Karpas-422 (cell line): Measurements from ENCODE around the gene SORBS1. TPM values are rescaled to one million over a fixed set of nuclear protein-coding genes. Genes with fewer than 3 reads are reported as not detected.

ENCODE experiments used
- DNase-seq: peaks from one replicate; pipeline ENCODE4 v3.0.0-alpha.2; 2015
- H2AFZ ChIP-seq: fragments of 200-600 bp; sonication (generic); 2 replicates; pipeline ENCODE4 v1.6.1; 2014; ENCODE audit warnings: antibody characterized with exemption, low read length, mixed read lengths
- H3K27ac ChIP-seq: fragments of 200-600 bp; sonication (generic); 2 replicates; pipeline ENCODE4 v1.5.1; 2014; ENCODE audit warnings: mild to moderate bottlenecking, low read length, moderate library complexity
- H3K27me3 ChIP-seq: fragments of 200-600 bp; sonication (generic); 2 replicates; pipeline ENCODE4 v1.6.1; 2014; ENCODE audit warnings: low read length, mixed read lengths
- H3K36me3 ChIP-seq: fragments of 200-600 bp; sonication (generic); 2 replicates; pipeline ENCODE4 v1.6.1; 2014; ENCODE audit warnings: low read length, mixed read lengths; ENCODE audit not compliant: insufficient read depth
- H3K4me1 ChIP-seq: fragments of 200-600 bp; sonication (generic); 2 replicates; pipeline ENCODE4 v1.6.1; 2014; ENCODE audit warnings: mild to moderate bottlenecking, low read length, mixed read lengths
- H3K4me2 ChIP-seq: fragments of 200-600 bp; sonication (generic); 2 replicates; pipeline ENCODE4 v1.6.1; 2014; ENCODE audit warnings: low read length, low read depth, mild to moderate bottlenecking; ENCODE audit not compliant: poor library complexity, severe bottlenecking
- H3K4me3 ChIP-seq: fragments of 200-600 bp; sonication (generic); 2 replicates; pipeline ENCODE4 v1.5.1; 2014; ENCODE audit warnings: mild to moderate bottlenecking, antibody characterized with exemption, low read length, mixed read lengths
- H3K79me2 ChIP-seq: fragments of 200-600 bp; sonication (generic); 2 replicates; pipeline ENCODE4 v1.6.1; 2014; ENCODE audit warnings: mild to moderate bottlenecking, low read length, mixed read lengths
- H3K9ac ChIP-seq: fragments of 200-600 bp; sonication (generic); 2 replicates; pipeline ENCODE4 v1.6.0; 2014; ENCODE audit warnings: low read length
- H3K9me2 ChIP-seq: fragments of 200-600 bp; sonication (generic), shearing (Covaris generic); replicated peaks from 2 replicates; pipeline ENCODE4 v1.6.0; 2014; ENCODE audit warnings: mild to moderate bottlenecking, low read length, moderate library complexity; ENCODE audit not compliant: insufficient read depth
- H3K9me3 ChIP-seq: fragments of 300-700, 200-600 bp; sonication (generic); 2 replicates; pipeline ENCODE4 v1.6.1; 2014; ENCODE audit warnings: low read length, mixed read lengths
- H4K20me1 ChIP-seq: fragments of 200-600 bp; sonication (generic); 2 replicates; pipeline ENCODE4 v1.6.1; 2014; ENCODE audit warnings: mild to moderate bottlenecking, antibody characterized with exemption, low read length, low read depth; ENCODE audit not compliant: insufficient read depth
- total RNA-seq: library from RNA; depleted of rRNA; stranded (reverse); fragments of >200 nt; shearing (Covaris generic); gene quantifications from 2 replicates; pipeline ENCODE4 v1.2.3, GENCODE V29; 2014; ENCODE audit warnings: low replicate concordance

The SORBS1 gene
- total RNA-seq, 1 experiment from 2014 or later: 0.15 TPM

GRCh38 chr10:95408983-95409873 is 151.9 kb downstream of the SORBS1 start:
- Histone ChIP-seq H3K79me2 (no peaks in the 10 kb centered on the region), H3K4me2 (no peak overlapping the region), H3K36me3 (no peaks in the 10 kb centered on the region), H4K20me1 (no peaks in the 10 kb centered on the region), H2AFZ (no peak overlapping the region), H3K9ac (no peak overlapping the region), H3K9me3 (no peaks in the 10 kb centered on the region), H3K9me2 (no peaks in the 10 kb centered on the region), H3K4me3 (no peak overlapping the region), H3K27me3 (no peaks in the 10 kb centered on the region), H3K4me1 (no peaks in the 10 kb centered on the region), H3K27ac (no peak overlapping the region)
- DNase-seq: no peak

GRCh38 chr10:95408148-95408960 is 152.8 kb downstream of the SORBS1 start:
- Histone ChIP-seq H4K20me1 (no peaks in the 10 kb centered on the region), H3K4me1 (no peaks in the 10 kb centered on the region), H3K9ac (no peak overlapping the region), H3K4me2 (no peak overlapping the region), H3K27me3 (no peaks in the 10 kb centered on the region), H3K36me3 (no peaks in the 10 kb centered on the region), H3K9me3 (no peaks in the 10 kb centered on the region), H2AFZ (no peak overlapping the region), H3K27ac (no peak overlapping the region), H3K4me3 (no peak overlapping the region), H3K9me2 (no peaks in the 10 kb centered on the region), H3K79me2 (no peaks in the 10 kb centered on the region)
- DNase-seq: no peak

DNA sequence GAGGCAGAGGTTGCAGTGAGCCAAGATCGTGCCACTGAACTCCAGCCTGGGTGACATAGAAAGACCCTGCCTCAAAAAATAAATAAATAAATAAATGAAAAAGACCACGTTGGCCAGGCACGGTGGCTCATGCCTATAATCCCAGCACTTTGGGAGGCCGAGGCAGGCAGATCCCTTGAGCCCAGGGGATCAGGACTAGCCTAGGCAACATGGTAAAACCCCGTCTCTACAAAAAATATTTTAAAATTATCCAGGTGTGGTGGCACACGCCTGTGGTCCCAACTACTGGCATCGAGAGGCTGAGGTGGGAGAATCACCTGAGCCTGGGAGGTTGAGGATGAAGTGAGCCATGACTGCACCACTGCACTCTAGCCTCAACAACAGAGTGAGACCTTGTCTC is 153.6 kb downstream of the SORBS1 start:
- no peaks in the 10 kb centered on the region for H4K20me1 ChIP-seq
- H3K4me2 ChIP-seq: no peak overlapping the region

DNA sequence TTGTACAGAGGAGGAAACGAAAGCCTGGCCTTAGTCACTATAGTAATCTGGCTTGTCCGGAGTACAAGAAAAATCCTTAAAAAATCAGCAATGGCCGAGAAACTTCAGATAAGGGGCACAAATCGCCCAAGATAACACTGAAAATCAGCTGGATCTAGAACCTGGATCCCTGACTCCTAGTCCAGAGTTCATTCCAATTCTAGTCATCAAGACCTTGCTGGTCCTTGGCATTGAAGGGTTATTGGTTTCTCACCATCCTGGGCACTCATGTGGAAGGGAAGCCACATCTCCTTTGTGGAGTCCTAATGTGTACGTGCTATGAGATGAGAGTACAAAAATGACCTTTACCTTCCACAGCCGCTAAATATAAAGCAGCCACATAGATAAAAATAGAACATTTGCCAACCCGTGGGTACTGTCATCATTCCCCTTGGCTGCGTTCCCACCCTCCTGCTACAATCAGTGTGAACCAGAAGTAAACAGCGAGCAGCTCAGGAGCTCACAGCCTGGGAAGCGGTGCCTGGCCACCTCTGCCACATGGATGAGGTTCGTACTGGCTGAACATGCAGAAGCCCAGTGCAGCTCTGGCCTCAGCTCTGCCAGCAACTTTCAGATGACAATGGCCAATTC is 154.4 kb downstream of the SORBS1 start:
- no peaks in the 10 kb centered on the region for H3K36me3 ChIP-seq
- H3K4me1 ChIP-seq: no peaks in the 10 kb centered on the region
- no peaks in the 10 kb centered on the region for H3K9me2 ChIP-seq
- H3K9ac ChIP-seq: no peak overlapping the region
- no peak for DNase-seq
- no peak overlapping the region for H3K4me2 ChIP-seq
- no peaks in the 10 kb centered on the region for H4K20me1 ChIP-seq
- no peaks in the 10 kb centered on the region for H3K9me3 ChIP-seq
- no peak overlapping the region for H3K27ac ChIP-seq
- H3K27me3 ChIP-seq: no peaks in the 10 kb centered on the region
- H3K4me3 ChIP-seq: no peak overlapping the region
- no peaks in the 10 kb centered on the region for H3K79me2 ChIP-seq
- no peak overlapping the region for H2AFZ ChIP-seq

More for the DNA sequence above, 153.6 kb downstream of the SORBS1 start:
- Histone ChIP-seq H3K36me3 (no peaks in the 10 kb centered on the region), H3K27ac (no peak overlapping the region), H3K27me3 (no peaks in the 10 kb centered on the region), H3K9me3 (no peaks in the 10 kb centered on the region), H3K9ac (no peak overlapping the region), H2AFZ (no peak overlapping the region), H3K4me1 (no peaks in the 10 kb centered on the region), H3K79me2 (no peaks in the 10 kb centered on the region), H3K4me3 (no peak overlapping the region), H3K9me2 (no peaks in the 10 kb centered on the region)
- DNase-seq: no peak

GRCh38 chr10:95405655-95406054 is 155.5 kb downstream of the SORBS1 start:
- Histone ChIP-seq H3K27ac (no peak overlapping the region), H3K4me2 (no peak overlapping the region), H4K20me1 (no peaks in the 10 kb centered on the region), H3K9me2 (no peaks in the 10 kb centered on the region), H3K36me3 (no peaks in the 10 kb centered on the region), H3K27me3 (no peaks in the 10 kb centered on the region), H3K9me3 (no peaks in the 10 kb centered on the region), H3K4me1 (no peaks in the 10 kb centered on the region), H3K79me2 (no peaks in the 10 kb centered on the region), H3K9ac (no peak overlapping the region), H3K4me3 (no peak overlapping the region), H2AFZ (no peak overlapping the region)
- DNase-seq: no peak

DNA sequence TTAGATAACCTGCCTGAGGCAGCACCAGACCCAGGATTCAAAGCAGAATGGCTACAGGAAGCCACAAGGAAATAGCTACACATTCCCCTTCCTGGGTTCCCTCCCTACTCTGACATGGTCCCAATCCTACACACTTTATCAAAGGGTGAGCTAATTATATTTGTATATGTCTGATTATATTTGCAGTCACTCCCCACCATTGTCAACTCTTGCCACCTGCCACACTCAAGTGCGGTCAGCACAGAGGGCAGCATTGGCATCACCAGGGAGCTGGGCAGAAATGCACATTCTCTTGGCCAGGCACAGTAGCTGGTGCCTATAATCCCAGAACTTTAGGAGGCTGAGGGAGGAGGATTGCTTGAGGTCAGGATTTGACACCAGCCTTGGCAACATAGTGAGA is 156.3 kb downstream of the SORBS1 start:
- no peak overlapping the region for H3K9ac ChIP-seq
- no peaks in the 10 kb centered on the region for H3K9me2 ChIP-seq
- H3K27ac ChIP-seq: no peak overlapping the region
- no peaks in the 10 kb centered on the region for H3K36me3 ChIP-seq
- no peaks in the 10 kb centered on the region for H4K20me1 ChIP-seq
- no peak for DNase-seq
- no peaks in the 10 kb centered on the region for H3K27me3 ChIP-seq
- no peaks in the 10 kb centered on the region for H3K79me2 ChIP-seq
- no peak overlapping the region for H3K4me2 ChIP-seq
- no peaks in the 10 kb centered on the region for H3K4me1 ChIP-seq
- no peaks in the 10 kb centered on the region for H3K9me3 ChIP-seq
- no peak overlapping the region for H3K4me3 ChIP-seq
- no peak overlapping the region for H2AFZ ChIP-seq

- Histone ChIP-seq H3K79me2 (no peaks in the 10 kb centered on the region), H3K4me2 (no peak overlapping the region), H3K4me1 (no peaks in the 10 kb centered on the region), H3K36me3 (no peaks in the 10 kb centered on the region), H3K27me3 (no peaks in the 10 kb centered on the region), H3K4me3 (no peak overlapping the region), H2AFZ (no peak overlapping the region), H3K9ac (no peak overlapping the region), H3K9me3 (no peaks in the 10 kb centered on the region), H4K20me1 (no peaks in the 10 kb centered on the region), H3K27ac (no peak overlapping the region), H3K9me2 (no peaks in the 10 kb centered on the region)
- no peak for DNase-seq
Measured at GRCh38 chr10:95404462-95404858, 156.7 kb downstream of the SORBS1 start.
